ENCODE measurements around the gene NRXN3. TPM values are rescaled to one million over a fixed set of nuclear protein-coding genes. Genes with fewer than 3 reads are reported as not detected.

Gene NRXN3
- total and polyA plus RNA-seq, 2 experiments from 2014 or later = 0.08 to 0.11 TPM

- WGBS, 2 experiments (ENCODE audit: low coverage in 1 of 2, low lambda C conversion rate in 2 of 2, missing lambda C conversion rate in 2 of 2) = 3 to 6% methylated on average over 6 of the region's 6 CpGs
- Histone ChIP-seq H3K9me3 (ENCODE audit: low read depth) (no peaks in the 10 kb centered on the region), H3K4me3 (no peak overlapping the region), H3K27me3 (replicated peaks; ENCODE audit: insufficient read depth) (no peaks in the 10 kb centered on the region), H3K27ac (no peak overlapping the region), H3K9ac (no peak overlapping the region), H3K4me2 (ENCODE audit: unreplicated experiment) (no peak overlapping the region), H3K79me2 (ENCODE audit: insufficient read depth) (no peaks in the 10 kb centered on the region), H3F3A (ENCODE audit: insufficient read depth) (no peaks in the 10 kb centered on the region), H2AFZ (no peak overlapping the region), H3K4me1 (ENCODE audit: insufficient read depth) (no peaks in the 10 kb centered on the region), H4K20me1 (ENCODE audit: insufficient read depth) (no peaks in the 10 kb centered on the region), H3K9me2 (ENCODE audit: insufficient read depth) (no peaks in the 10 kb centered on the region), H3K36me3 (ENCODE audit: low read depth) (no peaks in the 10 kb centered on the region)
- TF ChIP-seq EZH2 (IDR thresholded peaks at IDR 0.05; ENCODE audit: insufficient read depth, poor library complexity, severe bottlenecking) (no peak), EZH2phosphoT487 (IDR thresholded peaks at IDR 0.05; ENCODE audit: insufficient read depth, low read depth) (no peak)
- DNase-seq = peak; percentile 19
- in situ Hi-C loops (cut with MboI) = no loop called here
Measured at GRCh38 chr14:79825046-79825521, 1654.9 kb downstream of the NRXN3 start.

GRCh38 chr14:79826362-79826761 is 1656.2 kb downstream of the NRXN3 start:
- no peak for DNase-seq
- H4K20me1 ChIP-seq (ENCODE audit: insufficient read depth) = no peaks in the 10 kb centered on the region
- H3F3A ChIP-seq (ENCODE audit: insufficient read depth) = no peaks in the 10 kb centered on the region
- H3K4me3 ChIP-seq = no peak overlapping the region
- no peaks in the 10 kb centered on the region for H3K79me2 ChIP-seq (ENCODE audit: insufficient read depth)
- no peaks in the 10 kb centered on the region for H3K4me1 ChIP-seq (ENCODE audit: insufficient read depth)
- H3K9me3 ChIP-seq (ENCODE audit: low read depth) = no peaks in the 10 kb centered on the region
- TF ChIP-seq EZH2 (IDR thresholded peaks at IDR 0.05; ENCODE audit: insufficient read depth, poor library complexity, severe bottlenecking) = no peak
- no peak for TF ChIP-seq EZH2phosphoT487 (IDR thresholded peaks at IDR 0.05; ENCODE audit: insufficient read depth, low read depth)
- H3K9ac ChIP-seq = no peak overlapping the region
- no peaks in the 10 kb centered on the region for H3K9me2 ChIP-seq (ENCODE audit: insufficient read depth)
- H3K4me2 ChIP-seq (ENCODE audit: unreplicated experiment) = no peak overlapping the region
- in situ Hi-C loops (cut with MboI) = no loop called here
- no peak overlapping the region for H3K27ac ChIP-seq
- WGBS, 2 experiments (ENCODE audit: low coverage in 1 of 2, low lambda C conversion rate in 2 of 2, missing lambda C conversion rate in 2 of 2) = 42 to 45% methylated on average over 2 of the region's 2 CpGs
- no peaks in the 10 kb centered on the region for H3K36me3 ChIP-seq (ENCODE audit: low read depth)
- no peaks in the 10 kb centered on the region for H3K27me3 ChIP-seq (replicated peaks; ENCODE audit: insufficient read depth)
- no peak overlapping the region for H2AFZ ChIP-seq

GRCh38 chr14:79829405-79830166 is 1659.4 kb downstream of the NRXN3 start:
- H3K9me2 ChIP-seq (ENCODE audit: insufficient read depth) = no peaks in the 10 kb centered on the region
- H3K9ac ChIP-seq = no peak overlapping the region
- no peaks in the 10 kb centered on the region for H3K36me3 ChIP-seq (ENCODE audit: low read depth)
- DNase-seq = no peak
- no peaks in the 10 kb centered on the region for H3K27me3 ChIP-seq (replicated peaks; ENCODE audit: insufficient read depth)
- TF ChIP-seq EZH2 (IDR thresholded peaks at IDR 0.05; ENCODE audit: insufficient read depth, poor library complexity, severe bottlenecking) (no peak), EZH2phosphoT487 (IDR thresholded peaks at IDR 0.05; ENCODE audit: insufficient read depth, low read depth) (no peak)
- H2AFZ ChIP-seq = no peak overlapping the region
- H3K4me3 ChIP-seq = no peak overlapping the region
- H3F3A ChIP-seq (ENCODE audit: insufficient read depth) = no peaks in the 10 kb centered on the region
- H3K9me3 ChIP-seq (ENCODE audit: low read depth) = no peaks in the 10 kb centered on the region
- H3K79me2 ChIP-seq (ENCODE audit: insufficient read depth) = no peaks in the 10 kb centered on the region
- H3K4me1 ChIP-seq (ENCODE audit: insufficient read depth) = no peaks in the 10 kb centered on the region
- no peak overlapping the region for H3K27ac ChIP-seq
- 52 to 54% methylated on average over 3 of the region's 3 CpGs for WGBS, 2 experiments (ENCODE audit: low coverage in 1 of 2, low lambda C conversion rate in 2 of 2, missing lambda C conversion rate in 2 of 2)
- no peaks in the 10 kb centered on the region for H4K20me1 ChIP-seq (ENCODE audit: insufficient read depth)
- in situ Hi-C loops (cut with MboI) = no loop called here
- no peak overlapping the region for H3K4me2 ChIP-seq (ENCODE audit: unreplicated experiment)

- WGBS, 2 experiments (ENCODE audit: low coverage in 1 of 2, low lambda C conversion rate in 2 of 2, missing lambda C conversion rate in 2 of 2) = 12 to 13% methylated on average over 10 of the region's 10 CpGs
- H3K9ac ChIP-seq = no peak overlapping the region
- TF ChIP-seq EZH2 (IDR thresholded peaks at IDR 0.05; ENCODE audit: insufficient read depth, poor library complexity, severe bottlenecking) (no peak), EZH2phosphoT487 (IDR thresholded peaks at IDR 0.05; ENCODE audit: insufficient read depth, low read depth) (no peak)
- in situ Hi-C loops (cut with MboI) = no loop called here
- H3K27ac ChIP-seq = no peak overlapping the region
- no peaks in the 10 kb centered on the region for H3K79me2 ChIP-seq (ENCODE audit: insufficient read depth)
- H3F3A ChIP-seq (ENCODE audit: insufficient read depth) = no peaks in the 10 kb centered on the region
- no peak overlapping the region for H2AFZ ChIP-seq
- no peaks in the 10 kb centered on the region for H3K27me3 ChIP-seq (replicated peaks; ENCODE audit: insufficient read depth)
- no peak overlapping the region for H3K4me3 ChIP-seq
- peak; percentile 41 for DNase-seq
- H3K4me1 ChIP-seq (ENCODE audit: insufficient read depth) = no peaks in the 10 kb centered on the region
- no peak overlapping the region for H3K4me2 ChIP-seq (ENCODE audit: unreplicated experiment)
- no peaks in the 10 kb centered on the region for H4K20me1 ChIP-seq (ENCODE audit: insufficient read depth)
- no peaks in the 10 kb centered on the region for H3K36me3 ChIP-seq (ENCODE audit: low read depth)
- H3K9me2 ChIP-seq (ENCODE audit: insufficient read depth) = no peaks in the 10 kb centered on the region
- H3K9me3 ChIP-seq (ENCODE audit: low read depth) = no peaks in the 10 kb centered on the region
Measured at GRCh38 chr14:79831195-79831892, 1661.2 kb downstream of the NRXN3 start.
